GM23338 (cell line): Measurements from ENCODE around the gene ZSCAN1. TPM values are rescaled to one million over a fixed set of nuclear protein-coding genes. Genes with fewer than 3 reads are reported as not detected.

Experiments
- ATAC-seq: fragments of 200-7000 bp; cut with Tn5 transposase; 3 replicates; pipeline ENCODE4 v1.9.1; 2020
- DNase-seq: peaks from one replicate; pipeline ENCODE4 v3.0.0-alpha.2; 2015; ENCODE audit warnings: low spot score
- H2AFZ ChIP-seq: fragments of 200-600 bp; sonication (generic); 2 replicates; pipeline ENCODE4 v1.8.0; 2016; ENCODE audit warnings: antibody characterized with exemption, mild to moderate bottlenecking, moderate library complexity
- H3F3A ChIP-seq: fragments of 200-600 bp; sonication (generic); replicated peaks from 2 replicates; pipeline ENCODE4 v1.8.0; 2017; ENCODE audit warnings: antibody characterized with exemption, mixed run types, low read depth
- H3K27ac ChIP-seq: fragments of 200-600 bp; sonication (generic); 2 replicates; pipeline ENCODE4 v1.6.1; 2016; ENCODE audit warnings: low read depth
- H3K27me3 ChIP-seq: fragments of 200-600 bp; sonication (generic); 2 replicates; pipeline ENCODE4 v1.8.0; 2016; ENCODE audit warnings: mild to moderate bottlenecking, mixed run types, moderate library complexity; ENCODE audit not compliant: insufficient read depth
- H3K36me3 ChIP-seq: fragments of 200-600 bp; sonication (generic); 2 replicates; pipeline ENCODE4 v1.8.0; 2016; ENCODE audit warnings: mild to moderate bottlenecking; ENCODE audit not compliant: insufficient read depth
- H3K4me1 ChIP-seq: fragments of 200-600 bp; sonication (generic); 2 replicates; pipeline ENCODE4 v1.8.0; 2016; ENCODE audit warnings: mild to moderate bottlenecking, moderate library complexity; ENCODE audit not compliant: insufficient read depth
- H3K4me2 ChIP-seq: fragments of 200-600 bp; sonication (generic); 2 replicates; pipeline ENCODE4 v1.7.1; 2017; ENCODE audit warnings: mixed run types
- H3K4me3 ChIP-seq: fragments of 200-600 bp; sonication (generic); 2 replicates; pipeline ENCODE4 v1.6.1; 2016; ENCODE audit warnings: mixed run types
- H3K79me2 ChIP-seq: fragments of 200-600 bp; sonication (generic); replicated peaks from 2 replicates; pipeline ENCODE4 v1.8.0; 2017; ENCODE audit warnings: mild to moderate bottlenecking; ENCODE audit not compliant: insufficient read depth
- H3K9me2 ChIP-seq: fragments of 200-600 bp; sonication (generic); 2 replicates; pipeline ENCODE4 v1.8.0; 2017; ENCODE audit not compliant: insufficient read depth
- H4K20me1 ChIP-seq: fragments of 200-600 bp; sonication (generic); replicated peaks from 2 replicates; pipeline ENCODE4 v1.8.0; 2017; ENCODE audit warnings: mild to moderate bottlenecking; ENCODE audit not compliant: insufficient read depth
- H3K27ac Mint-ChIP-seq: 2 replicates; pipeline ENCODE4 v1.8.0; 2020; ENCODE audit warnings: inconsistent platforms, mild to moderate bottlenecking, moderate library complexity, mixed read lengths
- H3K27me3 Mint-ChIP-seq: 3 replicates; pipeline ENCODE4 v1.8.0; 2022; ENCODE audit warnings: low read depth, mild to moderate bottlenecking, moderate library complexity, mixed read lengths, inconsistent platforms; ENCODE audit not compliant: insufficient read depth, poor library complexity
- H3K36me3 Mint-ChIP-seq: 3 replicates; pipeline ENCODE4 v1.8.0; 2021; ENCODE audit warnings: low read depth, mild to moderate bottlenecking, inconsistent platforms, moderate library complexity, mixed read lengths
- H3K4me1 Mint-ChIP-seq: 3 replicates; pipeline ENCODE4 v1.8.0; 2020; ENCODE audit warnings: mild to moderate bottlenecking, inconsistent platforms, mixed read lengths
- H3K4me3 Mint-ChIP-seq: 3 replicates; pipeline ENCODE4 v1.8.0; 2021; ENCODE audit warnings: moderate library complexity, mild to moderate bottlenecking, inconsistent platforms, mixed read lengths
- H3K9me3 Mint-ChIP-seq: 3 replicates; pipeline ENCODE4 v1.8.0; 2020; ENCODE audit warnings: moderate library complexity, mild to moderate bottlenecking, inconsistent platforms, mixed read lengths
- CTCF ChIP-seq, 2 experiments: fragments of 200-600 bp in 1 of 2; sonication (generic) in 1 of 2; conservative IDR thresholded peaks; 2 replicates each; pipeline versions ENCODE4 v1.5.1 to v1.6.1; 2016 to 2017; ENCODE audit warnings: antibody characterized with exemption in 2 of 2, low read depth in 2 of 2, mild to moderate bottlenecking in 2 of 2, moderate library complexity in 1 of 2
- ETS1 ChIP-seq: IDR thresholded peaks from 2 replicates; pipeline ENCODE4 v1.6.1; 2016; ENCODE audit warnings: antibody characterized with exemption
- EZH2phosphoT487 ChIP-seq: fragments of 200-600 bp; sonication (generic); IDR thresholded peaks from one replicate; pipeline ENCODE4 v1.8.1; 2018; ENCODE audit warnings: antibody characterized with exemption; ENCODE audit not compliant: unreplicated experiment
- NANOG ChIP-seq: IDR thresholded peaks from 2 replicates; pipeline ENCODE4 v1.6.1; 2016; ENCODE audit warnings: antibody characterized with exemption, borderline replicate concordance
- POLR2AphosphoS5 ChIP-seq: IDR thresholded peaks from 2 replicates; pipeline ENCODE4 v1.6.1; 2016; ENCODE audit warnings: antibody characterized with exemption, low read depth
- ZNF331 ChIP-seq: fragments of 250-450 bp; sonication (Bioruptor Pico); IDR thresholded peaks from 2 replicates; pipeline ENCODE4 v1.5.0; 2020; ENCODE audit warnings: low read depth, mild to moderate bottlenecking, moderate library complexity
- ZNF462 ChIP-seq: fragments of 250-450 bp; sonication (Bioruptor Pico); IDR thresholded peaks from 2 replicates; pipeline ENCODE4 v1.5.0; 2020; ENCODE audit warnings: mild to moderate bottlenecking, moderate library complexity
- polyA plus RNA-seq: library from polyadenylated mRNA; unstranded; fragments of >200 nt; fragmentation: Nextera tagmentation; extraction: Ambion mirVana; gene quantifications from 2 replicates; pipeline ENCODE4 v1.2.1, GENCODE V29; 2016
- total RNA-seq: library from RNA; depleted of rRNA; stranded (reverse); fragments of >200 nt; shearing (Covaris generic); gene quantifications from 2 replicates; pipeline ENCODE4 v1.2.3, GENCODE V29; 2014

Gene ZSCAN1
- total and polyA plus RNA-seq, 2 experiments from 2014 or later, result 1.5 to 3.9 TPM

GRCh38 chr19:58063712-58064111 lies 29.9 kb downstream of the ZSCAN1 start (continued):
- TF ChIP-seq ZNF462 (CRISPR knock-in tag), result no peak

GRCh38 chr19:58067240-58067912 lies 33.6 kb downstream of the ZSCAN1 start:
- Mint-ChIP-seq H3K9me3 (peaks cover 98% of the 10 kb centered on the region), H3K4me1 (no peaks in the 10 kb centered on the region), H3K27me3 (peaks cover 15% of the 10 kb centered on the region), H3K27ac (no peak overlapping the region), H3K36me3 (peaks cover 85% of the 10 kb centered on the region), H3K4me3 (no peak overlapping the region)
- no peak overlapping the region for H3K4me3 ChIP-seq
- H2AFZ ChIP-seq, result no peak overlapping the region
- H3F3A ChIP-seq, result no peaks in the 10 kb centered on the region
- peaks cover 31% of the 10 kb centered on the region for H3K36me3 ChIP-seq
- H3K4me2 ChIP-seq, result no peak overlapping the region
- H3K27ac ChIP-seq, result no peak overlapping the region
- ATAC-seq (no peak), DNase-seq (no peak)
- no peaks in the 10 kb centered on the region for H3K9me2 ChIP-seq
- no peaks in the 10 kb centered on the region for H4K20me1 ChIP-seq
- no peaks in the 10 kb centered on the region for H3K79me2 ChIP-seq
- no peaks in the 10 kb centered on the region for H3K27me3 ChIP-seq
- H3K4me1 ChIP-seq, result no peaks in the 10 kb centered on the region
- TF ChIP-seq NANOG (no peak), EZH2phosphoT487 (no peak), ZNF331 (CRISPR knock-in tag) (no peak), CTCF (conservative IDR thresholded peaks at IDR 0.05; ENCODE audit: low read depth in 2 of 2) (no peak), POLR2AphosphoS5 (no peak), ETS1 (no peak)
